NB4 (cell line): Measurements from ENCODE around the gene HOXB8.

ENCODE experiments used
- DNase-seq: peaks from one replicate; pipeline ENCODE4 v3.0.0; 2010; ENCODE audit warnings: low read depth
- H3K4me3 ChIP-seq: one replicate; pipeline ENCODE4 v1.5.1; 2011; ENCODE audit warnings: mild to moderate bottlenecking, low read depth, low read length, moderate library complexity
- CTCF ChIP-seq: IDR thresholded peaks from one replicate; pipeline ENCODE4 v1.5.1; 2012; ENCODE audit warnings: low read depth, low read length
- MAX ChIP-seq: IDR thresholded peaks from 2 replicates; pipeline ENCODE4 v1.6.1; 2011; ENCODE audit warnings: low read depth, low read length
- MYC ChIP-seq: IDR thresholded peaks from 2 replicates; pipeline ENCODE4 v1.6.1; 2011; ENCODE audit warnings: low read depth, low read length
- POLR2A ChIP-seq: IDR thresholded peaks from 2 replicates; pipeline ENCODE4 v1.6.1; 2011; ENCODE audit warnings: mild to moderate bottlenecking; ENCODE audit not compliant: insufficient read length; ENCODE audit errors: extremely low read depth

HOXB8 gene

GRCh38 chr17:48594538-48595277 is 20.4 kb downstream of the HOXB8 start:
- no peak for DNase-seq

DNA sequence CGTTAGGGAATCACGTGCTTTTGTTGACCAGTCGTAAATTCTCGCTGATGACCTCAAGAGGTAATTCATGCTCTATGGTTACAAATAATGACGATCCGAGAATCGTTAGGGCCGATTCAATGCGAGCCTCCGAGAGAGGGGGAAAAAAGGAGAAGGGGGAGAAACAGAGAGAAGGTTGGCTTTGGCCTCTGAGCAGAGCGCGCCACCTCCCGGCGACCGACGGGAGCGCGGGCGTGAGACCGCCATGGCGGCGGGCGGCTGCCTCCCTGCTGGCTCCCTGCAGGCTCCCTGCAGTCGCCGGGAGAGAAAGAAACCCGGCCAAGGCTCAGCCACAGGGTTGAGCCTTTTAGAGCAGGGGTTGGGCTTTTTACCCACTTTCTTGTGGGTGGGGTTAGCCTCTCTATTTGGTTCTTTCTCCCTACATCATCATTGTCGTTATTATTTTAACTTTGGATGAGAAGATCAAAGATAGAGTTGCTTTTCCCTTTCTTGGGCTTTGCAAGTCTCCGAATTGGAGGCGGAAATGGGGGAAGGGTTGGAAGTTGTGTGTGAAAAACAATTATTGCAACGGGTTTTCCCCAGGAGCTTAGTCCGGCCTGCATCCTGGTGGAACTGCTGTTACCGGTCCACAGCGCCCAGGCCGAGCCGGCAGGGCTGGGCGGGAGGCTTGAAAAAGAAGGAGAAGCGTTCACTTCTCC is 21.1 kb downstream of the HOXB8 start:
- no peak overlapping the region for H3K4me3 ChIP-seq

More at GRCh38 chr17:48594538-48595277, 20.4 kb downstream of the HOXB8 start:
- H3K4me3 ChIP-seq, result no peak overlapping the region
- TF ChIP-seq CTCF, result no peak

GRCh38 chr17:48593126-48593829 is 21.8 kb downstream of the HOXB8 start, which contains the start of gene HOXB5:
Gene HOXB5, minus strand, starts transcription at chr17:48593779. Its CDS starts 97 bp downstream, at chr17:48593682.
- no peak for DNase-seq
- no peak for TF ChIP-seq MYC
- TF ChIP-seq CTCF, result no peak
- TF ChIP-seq MAX, result no peak
- no peak for TF ChIP-seq POLR2A
- no peak within 1 kb of the TSS for H3K4me3 ChIP-seq

More for the DNA sequence above, 21.1 kb downstream of the HOXB8 start:
- no peak for TF ChIP-seq MAX
- TF ChIP-seq POLR2A, result no peak
- TF ChIP-seq CTCF, result peak; percentile 84
- peak; percentile 17; the same call in 1 of the 2 replicates for TF ChIP-seq MYC
- DNase-seq, result peak; percentile 77

DNA sequence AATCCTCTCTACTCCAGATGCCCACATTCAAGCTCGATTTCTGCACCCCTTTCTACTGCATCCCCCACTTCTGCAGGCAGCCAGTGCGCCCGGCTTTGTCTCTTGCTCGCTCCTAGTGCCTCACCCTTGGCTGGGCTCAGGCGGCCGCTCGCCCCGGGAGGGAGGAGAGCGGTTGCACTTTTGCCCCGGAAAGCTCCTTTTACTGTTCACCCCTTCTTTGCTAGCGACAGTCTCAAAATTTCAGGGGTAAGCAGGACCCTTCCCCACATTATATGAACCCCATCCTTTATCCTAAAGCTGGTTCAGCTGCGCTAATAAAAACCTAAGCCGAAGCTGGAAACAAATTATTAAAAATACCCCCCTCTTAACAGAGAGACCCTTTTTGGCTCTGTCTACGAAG is 22.5 kb downstream of the HOXB8 start:
- DNase-seq, result no peak
- TF ChIP-seq POLR2A (no peak), MYC (no peak), CTCF (no peak), MAX (no peak)
- H3K4me3 ChIP-seq, result no peak overlapping the region

DNA sequence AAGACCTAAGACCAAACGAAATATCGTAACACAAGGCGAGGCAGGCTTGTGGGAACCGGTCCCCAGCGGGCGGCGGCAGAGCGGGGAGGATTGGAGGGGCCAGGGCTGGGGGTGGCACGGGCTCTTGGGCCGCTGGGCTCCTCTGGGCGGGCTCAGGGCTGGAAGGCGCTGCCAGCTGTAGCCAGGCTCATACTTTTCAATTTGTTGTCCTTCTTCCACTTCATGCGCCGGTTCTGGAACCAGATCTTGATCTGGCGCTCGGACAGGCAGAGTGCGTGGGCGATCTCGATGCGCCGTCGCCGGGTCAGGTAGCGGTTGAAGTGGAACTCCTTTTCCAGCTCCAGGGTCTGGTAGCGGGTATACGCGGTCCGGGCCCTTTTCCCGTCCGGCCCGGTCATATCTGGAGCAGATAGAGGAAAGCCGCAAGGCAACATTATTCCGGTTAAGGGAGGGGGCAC is 23.0 kb downstream of the HOXB8 start:
- TF ChIP-seq MAX (no peak), CTCF (no peak), POLR2A (no peak), MYC (no peak)
- H3K4me3 ChIP-seq, result no peak overlapping the region
- no peak for DNase-seq
